Neural cell (in vitro differentiated cells): ENCODE results near the gene AFDN. TPM values are rescaled to one million over a fixed set of nuclear protein-coding genes. Genes with fewer than 3 reads are reported as not detected.

Source experiments
- H2AFZ ChIP-seq: fragments of 200-600, 300-800 bp; sonication (generic), shearing (Covaris generic); 2 replicates; pipeline ENCODE4 v1.6.0; 2014; ENCODE audit warnings: low read depth, mild to moderate bottlenecking, antibody characterized with exemption, low read length, moderate library complexity
- H3F3A ChIP-seq: fragments of 200-600 bp; shearing (Covaris generic); 2 replicates; pipeline ENCODE4 v1.6.1; 2016; ENCODE audit warnings: mild to moderate bottlenecking, moderate library complexity, mixed read lengths, antibody characterized with exemption, low read length; ENCODE audit not compliant: insufficient read depth, poor library complexity, severe bottlenecking
- H3K27ac ChIP-seq: fragments of 200-600, 300-800 bp; sonication (generic), shearing (Covaris generic); 2 replicates; pipeline ENCODE4 v1.5.1; 2014; ENCODE audit warnings: mild to moderate bottlenecking, low read length, moderate library complexity
- H3K27me3 ChIP-seq: fragments of 300-800, 200-600 bp; sonication (generic), shearing (Covaris generic); 2 replicates; pipeline ENCODE4 v1.6.0; 2014; ENCODE audit warnings: mild to moderate bottlenecking, low read depth, low read length, moderate library complexity; ENCODE audit not compliant: insufficient read depth
- H3K36me3 ChIP-seq: fragments of 300-800, 200-600 bp; sonication (generic), shearing (Covaris generic); 2 replicates; pipeline ENCODE4 v1.5.1; 2014; ENCODE audit warnings: mild to moderate bottlenecking, antibody characterized with exemption, low read length, moderate library complexity; ENCODE audit not compliant: insufficient read depth
- H3K4me2 ChIP-seq: fragments of 300-800, 200-600 bp; sonication (generic), shearing (Covaris generic); 2 replicates; pipeline ENCODE4 v1.6.0; 2014; ENCODE audit warnings: mild to moderate bottlenecking, low read length
- H3K4me3 ChIP-seq: fragments of 300-800, 200-600 bp; sonication (generic), shearing (Covaris generic); 2 replicates; pipeline ENCODE4 v1.5.1; 2014; ENCODE audit warnings: mild to moderate bottlenecking, low read length, moderate library complexity
- H3K79me2 ChIP-seq: fragments of 200-600 bp; shearing (Covaris generic); replicated peaks from 2 replicates; pipeline ENCODE4 v1.6.0; 2014; ENCODE audit warnings: mild to moderate bottlenecking, low read length, moderate library complexity; ENCODE audit not compliant: insufficient read depth
- H3K9ac ChIP-seq: fragments of 300-800, 200-600 bp; sonication (generic), shearing (Covaris generic); 2 replicates; pipeline ENCODE4 v1.6.1; 2016; ENCODE audit warnings: mild to moderate bottlenecking, low read length, mixed read lengths
- H3K9me2 ChIP-seq: fragments of 200-600 bp; shearing (Covaris generic); 2 replicates; pipeline ENCODE4 v1.6.1; 2016; ENCODE audit warnings: mild to moderate bottlenecking, low read length, mixed read lengths; ENCODE audit not compliant: insufficient read depth
- H3K9me3 ChIP-seq: fragments of 200-600, 300-800 bp; sonication (generic), shearing (Covaris generic); 2 replicates; pipeline ENCODE4 v1.6.1; 2016; ENCODE audit warnings: mild to moderate bottlenecking, mixed run types, low read length, moderate library complexity, mixed read lengths
- H4K20me1 ChIP-seq: fragments of 200-600 bp; shearing (Covaris generic); 2 replicates; pipeline ENCODE4 v1.6.1; 2016; ENCODE audit warnings: mild to moderate bottlenecking, mixed run types; ENCODE audit not compliant: insufficient read depth
- EP300 ChIP-seq: fragments of 450-650 bp; conservative IDR thresholded peaks from 2 replicates; pipeline ENCODE4 v1.6.1; 2014; ENCODE audit warnings: antibody characterized with exemption, mild to moderate bottlenecking, moderate library complexity; ENCODE audit not compliant: poor library complexity, severe bottlenecking
- EZH2 ChIP-seq: fragments of 200-600, 300-800 bp; shearing (Covaris generic), sonication (generic); IDR thresholded peaks from 2 replicates; pipeline ENCODE4 v1.6.1; 2014; ENCODE audit warnings: antibody characterized with exemption, low read length, borderline replicate concordance, mild to moderate bottlenecking; ENCODE audit not compliant: insufficient read depth, poor library complexity, severe bottlenecking
- MXI1 ChIP-seq: fragments of 450-650 bp; conservative IDR thresholded peaks from 2 replicates; pipeline ENCODE4 v1.6.1; 2014; ENCODE audit warnings: antibody characterized with exemption, mild to moderate bottlenecking; ENCODE audit not compliant: poor library complexity, severe bottlenecking
- POLR2AphosphoS5 ChIP-seq: IDR thresholded peaks from 2 replicates; pipeline ENCODE4 v1.6.1; 2012
- RAD21 ChIP-seq: fragments of 450-650 bp; conservative IDR thresholded peaks from 2 replicates; pipeline ENCODE4 v1.6.1; 2014; ENCODE audit warnings: antibody characterized with exemption, mild to moderate bottlenecking, moderate library complexity
- SMC3 ChIP-seq: fragments of 450-650 bp; conservative IDR thresholded peaks from 2 replicates; pipeline ENCODE4 v1.6.1; 2014; ENCODE audit warnings: antibody characterized with exemption, mild to moderate bottlenecking, moderate library complexity; ENCODE audit not compliant: poor library complexity
- TAF1 ChIP-seq: IDR thresholded peaks from 2 replicates; pipeline ENCODE4 v1.6.1; 2012; ENCODE audit warnings: low read depth
- polyA plus RNA-seq: library from polyadenylated mRNA; depleted of rRNA; stranded (reverse); fragments of >200 nt; gene quantifications from 2 replicates; pipeline ENCODE4 v1.2.3, GENCODE V29; 2014
- TF ChIP-seq, protein P1 (sequence below): fragments of 450-650 bp; IDR thresholded peaks from 2 replicates; pipeline ENCODE4 v1.5.1; 2014; ENCODE audit warnings: antibody characterized with exemption, mild to moderate bottlenecking, moderate library complexity; ENCODE audit not compliant: poor library complexity, severe bottlenecking
- TF ChIP-seq, protein P2 (sequence below): IDR thresholded peaks from 2 replicates; pipeline ENCODE4 v1.6.1; 2012; ENCODE audit warnings: borderline replicate concordance

AFDN gene
- polyA plus RNA-seq, 1 donor from 2014 or later, result 193 TPM

DNA sequence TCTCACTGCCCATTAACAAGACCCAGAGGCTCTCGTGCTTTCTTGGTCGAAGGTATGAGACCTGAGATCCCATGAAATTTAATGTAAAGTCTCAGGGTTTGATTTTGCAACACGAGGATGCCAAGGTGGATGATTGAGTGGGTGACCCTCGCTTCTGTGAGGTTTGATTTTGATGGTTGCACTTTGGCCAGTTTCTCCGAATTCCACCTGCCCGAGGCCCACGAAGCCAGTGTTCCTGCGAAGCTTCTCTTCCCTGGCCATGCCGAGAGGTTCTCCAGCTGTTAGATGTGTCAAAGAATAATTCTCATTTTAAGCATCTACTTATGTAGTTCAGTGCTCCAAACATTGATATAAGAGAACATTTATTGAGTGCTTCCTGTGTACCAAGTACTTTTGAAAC, 170.9 kb downstream of the AFDN start, which contains the start of gene KIF25:
KIF25 (plus strand) TSS at position 30 of the 400 bp plus-strand sequence. CDS start 31,915 bp downstream, outside the sequence.
- Histone ChIP-seq H2AFZ (no peak within 1 kb of the TSS), H3K9me3 (no peaks in the 10 kb centered on the region), H3K4me3 (no peak within 1 kb of the TSS), H3K9ac (no peak within 1 kb of the TSS), H4K20me1 (no peaks in the 10 kb centered on the region), H3K9me2 (no peaks in the 10 kb centered on the region), H3K27ac (no peak within 1 kb of the TSS), H3K79me2 (no peaks in the 10 kb centered on the region), H3F3A (no peaks in the 10 kb centered on the region), H3K27me3 (no peaks in the 10 kb centered on the region), H3K4me2 (no peak within 1 kb of the TSS), H3K36me3 (no peaks in the 10 kb centered on the region)
- TF ChIP-seq EZH2, result no peak
- no peak for TF ChIP-seq TAF1
- TF ChIP-seq EP300, result no peak
- no peak for TF ChIP-seq POLR2AphosphoS5
- TF ChIP-seq SMC3, result no peak
- TF ChIP-seq, protein P1, sequence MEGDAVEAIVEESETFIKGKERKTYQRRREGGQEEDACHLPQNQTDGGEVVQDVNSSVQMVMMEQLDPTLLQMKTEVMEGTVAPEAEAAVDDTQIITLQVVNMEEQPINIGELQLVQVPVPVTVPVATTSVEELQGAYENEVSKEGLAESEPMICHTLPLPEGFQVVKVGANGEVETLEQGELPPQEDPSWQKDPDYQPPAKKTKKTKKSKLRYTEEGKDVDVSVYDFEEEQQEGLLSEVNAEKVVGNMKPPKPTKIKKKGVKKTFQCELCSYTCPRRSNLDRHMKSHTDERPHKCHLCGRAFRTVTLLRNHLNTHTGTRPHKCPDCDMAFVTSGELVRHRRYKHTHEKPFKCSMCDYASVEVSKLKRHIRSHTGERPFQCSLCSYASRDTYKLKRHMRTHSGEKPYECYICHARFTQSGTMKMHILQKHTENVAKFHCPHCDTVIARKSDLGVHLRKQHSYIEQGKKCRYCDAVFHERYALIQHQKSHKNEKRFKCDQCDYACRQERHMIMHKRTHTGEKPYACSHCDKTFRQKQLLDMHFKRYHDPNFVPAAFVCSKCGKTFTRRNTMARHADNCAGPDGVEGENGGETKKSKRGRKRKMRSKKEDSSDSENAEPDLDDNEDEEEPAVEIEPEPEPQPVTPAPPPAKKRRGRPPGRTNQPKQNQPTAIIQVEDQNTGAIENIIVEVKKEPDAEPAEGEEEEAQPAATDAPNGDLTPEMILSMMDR, result no peak
- TF ChIP-seq, protein P2, sequence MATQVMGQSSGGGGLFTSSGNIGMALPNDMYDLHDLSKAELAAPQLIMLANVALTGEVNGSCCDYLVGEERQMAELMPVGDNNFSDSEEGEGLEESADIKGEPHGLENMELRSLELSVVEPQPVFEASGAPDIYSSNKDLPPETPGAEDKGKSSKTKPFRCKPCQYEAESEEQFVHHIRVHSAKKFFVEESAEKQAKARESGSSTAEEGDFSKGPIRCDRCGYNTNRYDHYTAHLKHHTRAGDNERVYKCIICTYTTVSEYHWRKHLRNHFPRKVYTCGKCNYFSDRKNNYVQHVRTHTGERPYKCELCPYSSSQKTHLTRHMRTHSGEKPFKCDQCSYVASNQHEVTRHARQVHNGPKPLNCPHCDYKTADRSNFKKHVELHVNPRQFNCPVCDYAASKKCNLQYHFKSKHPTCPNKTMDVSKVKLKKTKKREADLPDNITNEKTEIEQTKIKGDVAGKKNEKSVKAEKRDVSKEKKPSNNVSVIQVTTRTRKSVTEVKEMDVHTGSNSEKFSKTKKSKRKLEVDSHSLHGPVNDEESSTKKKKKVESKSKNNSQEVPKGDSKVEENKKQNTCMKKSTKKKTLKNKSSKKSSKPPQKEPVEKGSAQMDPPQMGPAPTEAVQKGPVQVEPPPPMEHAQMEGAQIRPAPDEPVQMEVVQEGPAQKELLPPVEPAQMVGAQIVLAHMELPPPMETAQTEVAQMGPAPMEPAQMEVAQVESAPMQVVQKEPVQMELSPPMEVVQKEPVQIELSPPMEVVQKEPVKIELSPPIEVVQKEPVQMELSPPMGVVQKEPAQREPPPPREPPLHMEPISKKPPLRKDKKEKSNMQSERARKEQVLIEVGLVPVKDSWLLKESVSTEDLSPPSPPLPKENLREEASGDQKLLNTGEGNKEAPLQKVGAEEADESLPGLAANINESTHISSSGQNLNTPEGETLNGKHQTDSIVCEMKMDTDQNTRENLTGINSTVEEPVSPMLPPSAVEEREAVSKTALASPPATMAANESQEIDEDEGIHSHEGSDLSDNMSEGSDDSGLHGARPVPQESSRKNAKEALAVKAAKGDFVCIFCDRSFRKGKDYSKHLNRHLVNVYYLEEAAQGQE, result no peak
- TF ChIP-seq RAD21, result no peak
- TF ChIP-seq MXI1, result no peak

DNA sequence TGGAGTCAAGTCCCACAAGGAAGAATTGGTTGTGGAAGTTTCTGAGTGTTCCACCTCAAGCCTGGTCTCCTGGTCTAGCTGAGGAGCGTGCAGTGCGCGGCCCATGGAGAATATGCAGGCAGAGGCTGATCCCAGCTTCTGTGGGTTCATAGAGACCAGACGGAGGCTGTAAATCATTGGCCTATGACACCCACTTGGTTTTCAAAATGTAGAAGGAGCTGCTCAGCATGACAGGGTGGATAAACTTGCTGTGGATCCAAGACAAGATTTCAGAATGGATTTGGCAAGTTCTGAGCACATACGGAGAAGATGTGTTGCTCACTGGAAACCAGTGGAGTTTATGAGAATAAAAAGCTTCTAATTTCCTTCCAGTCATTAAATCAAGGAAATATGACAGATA, 171.5 kb downstream of the AFDN start:
- no peaks in the 10 kb centered on the region for H3K9me2 ChIP-seq
- H2AFZ ChIP-seq, result no peak overlapping the region
- H3K9me3 ChIP-seq, result no peaks in the 10 kb centered on the region
- no peaks in the 10 kb centered on the region for H3K79me2 ChIP-seq
- no peaks in the 10 kb centered on the region for H4K20me1 ChIP-seq
- no peak overlapping the region for H3K4me2 ChIP-seq
- H3K36me3 ChIP-seq, result no peaks in the 10 kb centered on the region
- H3K9ac ChIP-seq, result no peak overlapping the region
- no peak overlapping the region for H3K4me3 ChIP-seq
- no peak for TF ChIP-seq TAF1
- no peak for TF ChIP-seq EZH2
- no peak for TF ChIP-seq POLR2AphosphoS5
- no peak overlapping the region for H3K27ac ChIP-seq
- no peaks in the 10 kb centered on the region for H3F3A ChIP-seq
- H3K27me3 ChIP-seq, result no peaks in the 10 kb centered on the region
